IPS-18a (cell line): Measurements from ENCODE around the gene ITFG1.
"Not testable (repeated sequence)": the region's sequence is repeated elsewhere in the genome, so short reads cannot be mapped to it uniquely, and the experiment has no call there.

Experiments used
- H3K27ac ChIP-seq: one replicate; pipeline ENCODE4 v1.5.1; 2013; ENCODE audit warnings: low read length
- H3K27me3 ChIP-seq: one replicate; pipeline ENCODE4 v1.6.1; 2013; ENCODE audit warnings: mild to moderate bottlenecking, low read length; ENCODE audit not compliant: control insufficient read depth, insufficient read depth
- H3K36me3 ChIP-seq: one replicate; pipeline ENCODE4 v1.6.1; 2013; ENCODE audit warnings: low read depth, low read length; ENCODE audit not compliant: control insufficient read depth
- H3K4me1 ChIP-seq: one replicate; pipeline ENCODE4 v1.6.1; 2013; ENCODE audit warnings: low read depth, low read length; ENCODE audit not compliant: control insufficient read depth
- H3K4me3 ChIP-seq: one replicate; pipeline ENCODE4 v1.5.1; 2013; ENCODE audit warnings: low read length
- H3K9ac ChIP-seq: one replicate; pipeline ENCODE4 v1.6.1; 2013; ENCODE audit warnings: mild to moderate bottlenecking, low read length, moderate library complexity
- H3K9me3 ChIP-seq: one replicate; pipeline ENCODE4 v1.6.1; 2013; ENCODE audit warnings: low read depth, low read length; ENCODE audit not compliant: control insufficient read depth

ITFG1 gene

DNA sequence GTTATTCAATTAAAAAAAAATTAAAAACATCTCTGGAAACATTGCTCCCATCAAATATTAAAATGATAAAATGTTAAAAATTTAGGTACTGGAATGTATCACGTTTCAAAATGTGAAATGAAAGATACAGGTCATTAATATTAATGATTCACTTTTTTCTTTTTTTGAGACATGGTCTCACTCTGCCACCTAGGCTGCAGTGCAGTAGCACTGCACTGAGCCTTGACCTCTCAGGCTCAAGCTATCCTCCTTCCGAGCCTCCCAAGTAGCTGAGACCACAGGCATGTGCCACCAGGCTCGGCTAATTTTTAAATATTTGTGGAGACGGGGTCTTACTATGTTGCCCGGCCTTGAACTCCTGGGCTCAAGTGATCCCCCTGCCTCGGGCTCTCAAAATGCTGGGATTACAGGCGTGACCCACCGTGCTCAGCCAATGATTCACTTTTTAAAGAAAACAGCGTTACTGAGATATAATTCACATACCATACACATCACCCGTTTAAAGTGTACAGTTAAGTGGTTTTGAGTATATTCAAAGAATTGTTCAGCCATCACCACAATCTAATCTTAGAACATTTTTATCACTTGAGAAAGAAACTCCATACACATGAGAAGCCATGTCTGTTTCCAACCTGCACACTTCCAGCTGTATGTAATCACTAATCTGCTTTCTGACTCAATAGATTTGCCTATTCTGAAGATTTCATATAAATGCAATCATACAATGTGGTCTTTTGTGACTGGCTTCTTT lies 298.0 kb downstream of the ITFG1 start:
- no peaks in the 10 kb centered on the region for H3K9me3 ChIP-seq
- H3K9ac ChIP-seq, result no peak overlapping the region
- H3K4me1 ChIP-seq, result no peaks in the 10 kb centered on the region
- H3K27ac ChIP-seq, result no peak overlapping the region
- no peaks in the 10 kb centered on the region for H3K36me3 ChIP-seq
- no peak overlapping the region for H3K4me3 ChIP-seq
- H3K27me3 ChIP-seq, result no peaks in the 10 kb centered on the region

DNA sequence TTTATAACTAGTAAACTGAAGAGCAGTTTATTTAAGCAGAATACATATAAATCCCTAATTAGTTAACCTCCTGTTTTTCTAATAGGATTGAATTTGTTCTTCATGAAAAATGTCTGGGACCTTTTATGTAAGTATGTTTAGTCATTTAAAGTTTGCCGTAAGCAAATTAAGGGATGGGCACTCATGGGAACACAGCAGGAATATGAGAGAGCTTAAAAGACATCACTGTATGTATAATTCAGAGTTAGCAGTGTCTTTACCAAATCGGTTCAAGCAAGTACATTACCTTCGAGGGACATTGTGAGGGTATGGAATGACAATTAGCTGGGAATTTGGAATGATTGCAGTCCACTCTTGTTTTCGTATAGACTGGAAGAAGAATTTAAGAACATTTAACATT lies 299.4 kb downstream of the ITFG1 start:
- Histone ChIP-seq H3K9me3 (no peaks in the 10 kb centered on the region), H3K4me3 (no peak overlapping the region), H3K36me3 (no peaks in the 10 kb centered on the region)

DNA sequence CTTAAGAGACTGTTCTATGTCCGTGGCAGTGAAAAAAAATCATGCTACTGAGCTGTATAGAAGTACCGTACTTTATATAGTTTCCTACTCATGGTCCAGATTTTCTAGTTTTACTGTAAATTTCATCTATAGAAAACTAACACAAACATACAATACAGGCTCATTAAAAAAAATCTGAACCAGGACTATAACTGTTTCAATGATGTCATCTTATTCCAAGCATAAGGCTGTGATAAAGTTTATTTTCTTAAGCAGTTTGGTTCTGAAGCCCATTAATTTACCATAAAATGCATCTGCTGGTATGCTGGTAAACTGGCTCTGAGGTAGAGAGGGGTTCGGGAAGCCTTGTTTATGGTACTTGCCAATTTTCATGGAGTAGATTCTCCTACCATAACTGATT lies 300.4 kb downstream of the ITFG1 start:
- Histone ChIP-seq H3K9me3 (no peaks in the 10 kb centered on the region), H3K36me3 (no peaks in the 10 kb centered on the region), H3K27ac (no peak overlapping the region), H3K27me3 (no peaks in the 10 kb centered on the region), H3K9ac (no peak overlapping the region), H3K4me1 (no peaks in the 10 kb centered on the region), H3K4me3 (no peak overlapping the region)

More for the DNA sequence above, 299.4 kb downstream of the ITFG1 start:
- no peak overlapping the region for H3K9ac ChIP-seq
- H3K4me1 ChIP-seq, result no peaks in the 10 kb centered on the region
- no peaks in the 10 kb centered on the region for H3K27me3 ChIP-seq
- H3K27ac ChIP-seq, result no peak overlapping the region

- Histone ChIP-seq H3K9ac (no peak overlapping the region), H3K9me3 (no peaks in the 10 kb centered on the region), H3K27ac (no peak overlapping the region), H3K4me1 (no peaks in the 10 kb centered on the region), H3K27me3 (no peaks in the 10 kb centered on the region), H3K4me3 (no peak overlapping the region), H3K36me3 (no peaks in the 10 kb centered on the region)
Measured at GRCh38 chr16:47158992-47159391, 301.9 kb downstream of the ITFG1 start.

DNA sequence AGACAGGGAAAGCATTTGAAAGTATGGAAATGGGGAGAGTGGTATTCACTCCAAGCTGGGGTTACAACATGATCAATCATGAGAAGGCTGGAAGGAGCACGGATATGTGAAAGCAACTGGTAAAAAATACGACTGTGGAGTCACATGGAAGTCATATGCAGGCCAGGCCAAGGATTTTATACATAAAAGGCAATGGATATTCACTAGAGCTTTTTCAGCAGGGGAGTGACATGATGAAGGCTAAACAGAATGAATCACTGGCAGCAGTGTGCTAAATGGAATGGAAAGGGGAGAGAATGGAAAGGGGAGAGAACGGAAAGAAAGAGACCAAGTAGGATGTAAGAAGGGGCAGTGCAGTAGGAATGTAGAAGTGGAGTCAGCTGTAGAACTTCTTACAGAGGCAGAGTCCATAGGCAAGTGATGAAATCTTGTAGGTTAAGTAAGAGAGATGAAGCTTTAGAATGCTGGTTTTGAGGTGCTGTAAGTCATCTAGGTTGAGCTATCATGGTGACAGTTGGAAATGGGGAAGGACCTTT lies 304.1 kb downstream of the ITFG1 start:
- Histone ChIP-seq H3K9me3 (peaks cover 9% of the 10 kb centered on the region), H3K27ac (no peak overlapping the region), H3K9ac (no peak overlapping the region), H3K27me3 (no peaks in the 10 kb centered on the region), H3K4me1 (no peaks in the 10 kb centered on the region), H3K36me3 (no peaks in the 10 kb centered on the region), H3K4me3 (no peak overlapping the region)

DNA sequence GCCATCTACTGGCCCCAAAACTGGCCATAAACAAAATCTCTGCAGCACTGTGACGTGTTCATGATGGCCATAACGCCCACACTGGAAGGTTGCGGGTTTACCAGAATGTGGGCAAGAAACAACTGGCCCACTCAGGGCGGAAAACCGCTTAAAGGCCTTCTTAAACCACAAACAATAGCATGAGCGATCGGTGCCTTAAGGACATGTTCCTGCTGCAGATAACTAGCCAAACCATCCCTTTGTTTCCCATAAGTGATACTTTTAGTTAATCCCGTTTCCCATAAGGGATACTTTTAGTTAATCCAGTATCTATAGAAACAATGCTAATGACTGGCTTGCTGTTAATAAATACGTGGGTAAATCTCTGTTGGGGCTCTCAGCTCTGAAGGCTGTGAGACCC lies 308.4 kb downstream of the ITFG1 start:
- H3K36me3 ChIP-seq, H3K4me1 ChIP-seq, H3K27me3 ChIP-seq, H3K4me3 ChIP-seq, H3K9me3 ChIP-seq, H3K9ac ChIP-seq, H3K27ac ChIP-seq: not testable (repeated sequence)

GRCh38 chr16:47150067-47150466 lies 310.8 kb downstream of the ITFG1 start:
- Histone ChIP-seq H3K27ac (no peak overlapping the region), H3K9me3 (peaks cover 9% of the 10 kb centered on the region), H3K4me1 (no peaks in the 10 kb centered on the region), H3K36me3 (no peaks in the 10 kb centered on the region), H3K9ac (no peak overlapping the region), H3K27me3 (peaks cover 9% of the 10 kb centered on the region), H3K4me3 (no peak overlapping the region)

GRCh38 chr16:47144559-47144877 lies 316.3 kb downstream of the ITFG1 start:
- H3K4me1 ChIP-seq, result peaks cover 9% of the 10 kb centered on the region
- no peaks in the 10 kb centered on the region for H3K36me3 ChIP-seq
- H3K27me3 ChIP-seq, result peaks cover 31% of the 10 kb centered on the region
- H3K27ac ChIP-seq, result no peak overlapping the region
- peak overlapping the region; percentile 53 for H3K4me3 ChIP-seq
- H3K9ac ChIP-seq, result no peak overlapping the region
- H3K9me3 ChIP-seq, result no peaks in the 10 kb centered on the region

DNA sequence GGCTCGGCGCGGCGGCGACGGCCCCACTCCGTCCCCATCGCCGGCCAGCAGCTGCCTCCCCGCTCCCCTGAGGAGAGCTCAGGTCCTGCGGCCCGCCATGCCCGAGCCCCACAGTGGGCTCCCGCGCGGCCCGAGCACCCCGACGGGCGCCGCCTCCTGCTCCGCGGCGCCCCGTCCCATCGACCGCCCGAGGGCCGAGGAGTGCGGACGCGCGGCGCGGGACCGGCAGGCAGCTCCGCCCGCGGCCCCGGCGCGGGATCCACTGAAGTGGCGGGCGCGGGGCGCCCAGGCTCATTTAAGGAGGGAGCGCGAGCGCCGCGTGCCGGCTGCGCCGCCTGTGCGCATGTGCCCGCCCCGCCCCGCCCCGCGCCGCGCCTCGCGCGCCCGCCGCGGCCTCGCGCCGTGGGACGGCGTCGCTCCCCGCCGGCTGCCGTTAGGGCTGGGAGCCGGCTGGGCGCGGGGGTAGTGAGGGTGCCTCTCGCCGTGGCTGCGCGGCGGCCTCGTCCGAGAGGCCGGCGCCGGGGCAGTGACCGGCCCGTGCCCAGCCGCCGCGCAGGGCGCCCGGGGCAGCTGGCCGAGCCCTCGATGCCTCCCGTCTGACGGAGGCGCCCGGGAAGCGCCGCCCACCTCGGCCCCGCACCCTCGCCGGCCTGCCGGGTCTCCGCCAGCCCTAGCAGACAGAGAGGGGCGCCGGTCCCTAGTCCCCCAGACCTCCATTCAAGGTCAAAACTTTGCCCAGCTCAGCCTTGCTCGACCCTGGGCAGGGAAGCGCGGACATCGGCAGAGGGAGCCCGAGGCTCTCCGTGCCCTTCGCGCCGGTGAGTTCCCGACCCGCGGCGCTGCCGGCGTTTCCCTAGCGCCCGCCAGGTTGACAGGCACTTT lies 316.9 kb downstream of the ITFG1 start, which contains the start of gene NETO2:
Gene NETO2 (minus strand): TSS at position 269 of the 882 bp plus-strand sequence. CDS start 333 bp downstream, outside the sequence.
- Histone ChIP-seq H3K27ac (no peak within 1 kb of the TSS), H3K4me3 (peak within 1 kb of the TSS; percentile 64)

GRCh38 chr16:47142821-47143676 lies 317.8 kb downstream of the ITFG1 start:
- Histone ChIP-seq H3K4me1 (peaks cover 9% of the 10 kb centered on the region), H3K4me3 (peak overlapping the region; percentile 64), H3K9me3 (no peaks in the 10 kb centered on the region), H3K36me3 (no peaks in the 10 kb centered on the region), H3K9ac (peak overlapping the region; percentile 77), H3K27me3 (peaks cover 31% of the 10 kb centered on the region), H3K27ac (no peak overlapping the region)

More for the DNA sequence above, 316.9 kb downstream of the ITFG1 start, which contains the start of gene NETO2:
- H3K36me3 ChIP-seq, result no peaks in the 10 kb centered on the region
- peaks cover 9% of the 10 kb centered on the region for H3K4me1 ChIP-seq
- peak within 1 kb of the TSS; percentile 77 for H3K9ac ChIP-seq
- H3K27me3 ChIP-seq, result peaks cover 31% of the 10 kb centered on the region
- H3K9me3 ChIP-seq, result no peaks in the 10 kb centered on the region

GRCh38 chr16:47142486-47142820 lies 318.4 kb downstream of the ITFG1 start:
- peak overlapping the region; percentile 77 for H3K9ac ChIP-seq
- no peak overlapping the region for H3K27ac ChIP-seq
- H3K4me3 ChIP-seq, result peak overlapping the region; percentile 64
- H3K4me1 ChIP-seq, result peaks cover 9% of the 10 kb centered on the region
- H3K36me3 ChIP-seq, result no peaks in the 10 kb centered on the region
- no peaks in the 10 kb centered on the region for H3K9me3 ChIP-seq
- peaks cover 31% of the 10 kb centered on the region for H3K27me3 ChIP-seq
